Panc1 (cell line): ENCODE results near the gene TSPY2.
"Not testable (repeated sequence)": the region's sequence is repeated elsewhere in the genome, so short reads cannot be mapped to it uniquely, and the experiment has no call there.

ENCODE experiments used
- POLR2AphosphoS5 ChIP-seq: IDR thresholded peaks from 2 replicates; pipeline ENCODE4 v1.6.1; 2012; ENCODE audit warnings: mild to moderate bottlenecking, low read depth, low read length, moderate library complexity
- TF ChIP-seq, protein P1 (sequence below), 2 experiments: IDR thresholded peaks; 2 replicates each; pipeline ENCODE4 v1.6.1; 2011 to 2012; ENCODE audit warnings: low read depth in 2 of 2, control low read depth in 1 of 2, low read length in 1 of 2, mild to moderate bottlenecking in 1 of 2, moderate library complexity in 1 of 2; ENCODE audit not compliant: insufficient read depth in 1 of 2
- TF ChIP-seq, protein P2 (sequence below): fragments of 450-650 bp; IDR thresholded peaks from 2 replicates; pipeline ENCODE4 v1.5.1; 2017; ENCODE audit warnings: mild to moderate bottlenecking

DNA sequence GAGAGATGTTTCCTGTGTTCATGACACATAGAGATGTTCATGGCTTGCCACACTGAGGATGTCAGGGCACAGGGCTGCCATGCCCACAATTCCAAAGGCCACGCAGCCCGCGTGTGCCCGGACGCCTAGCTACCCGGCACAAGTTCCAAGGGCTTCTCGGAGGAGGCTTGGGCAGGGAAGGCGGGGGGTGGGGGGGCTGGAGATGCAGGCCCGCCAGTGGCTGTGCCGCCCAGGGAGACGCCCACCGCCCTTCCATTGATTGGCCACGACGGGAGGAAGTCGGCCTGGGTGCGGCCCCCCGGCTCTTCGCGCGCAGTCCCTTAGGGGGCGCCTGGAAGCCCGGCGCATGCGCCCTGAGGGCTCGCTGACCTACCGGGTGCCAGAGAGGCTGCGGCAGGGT, at the start of gene TSPY2:
- TF ChIP-seq, protein P1, sequence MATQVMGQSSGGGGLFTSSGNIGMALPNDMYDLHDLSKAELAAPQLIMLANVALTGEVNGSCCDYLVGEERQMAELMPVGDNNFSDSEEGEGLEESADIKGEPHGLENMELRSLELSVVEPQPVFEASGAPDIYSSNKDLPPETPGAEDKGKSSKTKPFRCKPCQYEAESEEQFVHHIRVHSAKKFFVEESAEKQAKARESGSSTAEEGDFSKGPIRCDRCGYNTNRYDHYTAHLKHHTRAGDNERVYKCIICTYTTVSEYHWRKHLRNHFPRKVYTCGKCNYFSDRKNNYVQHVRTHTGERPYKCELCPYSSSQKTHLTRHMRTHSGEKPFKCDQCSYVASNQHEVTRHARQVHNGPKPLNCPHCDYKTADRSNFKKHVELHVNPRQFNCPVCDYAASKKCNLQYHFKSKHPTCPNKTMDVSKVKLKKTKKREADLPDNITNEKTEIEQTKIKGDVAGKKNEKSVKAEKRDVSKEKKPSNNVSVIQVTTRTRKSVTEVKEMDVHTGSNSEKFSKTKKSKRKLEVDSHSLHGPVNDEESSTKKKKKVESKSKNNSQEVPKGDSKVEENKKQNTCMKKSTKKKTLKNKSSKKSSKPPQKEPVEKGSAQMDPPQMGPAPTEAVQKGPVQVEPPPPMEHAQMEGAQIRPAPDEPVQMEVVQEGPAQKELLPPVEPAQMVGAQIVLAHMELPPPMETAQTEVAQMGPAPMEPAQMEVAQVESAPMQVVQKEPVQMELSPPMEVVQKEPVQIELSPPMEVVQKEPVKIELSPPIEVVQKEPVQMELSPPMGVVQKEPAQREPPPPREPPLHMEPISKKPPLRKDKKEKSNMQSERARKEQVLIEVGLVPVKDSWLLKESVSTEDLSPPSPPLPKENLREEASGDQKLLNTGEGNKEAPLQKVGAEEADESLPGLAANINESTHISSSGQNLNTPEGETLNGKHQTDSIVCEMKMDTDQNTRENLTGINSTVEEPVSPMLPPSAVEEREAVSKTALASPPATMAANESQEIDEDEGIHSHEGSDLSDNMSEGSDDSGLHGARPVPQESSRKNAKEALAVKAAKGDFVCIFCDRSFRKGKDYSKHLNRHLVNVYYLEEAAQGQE (IDR thresholded peaks at IDR 0.05; ENCODE audit: insufficient read depth in 1 of 2, low read depth in 2 of 2, low read length in 1 of 2): not testable (repeated sequence)
- TF ChIP-seq, protein P2, sequence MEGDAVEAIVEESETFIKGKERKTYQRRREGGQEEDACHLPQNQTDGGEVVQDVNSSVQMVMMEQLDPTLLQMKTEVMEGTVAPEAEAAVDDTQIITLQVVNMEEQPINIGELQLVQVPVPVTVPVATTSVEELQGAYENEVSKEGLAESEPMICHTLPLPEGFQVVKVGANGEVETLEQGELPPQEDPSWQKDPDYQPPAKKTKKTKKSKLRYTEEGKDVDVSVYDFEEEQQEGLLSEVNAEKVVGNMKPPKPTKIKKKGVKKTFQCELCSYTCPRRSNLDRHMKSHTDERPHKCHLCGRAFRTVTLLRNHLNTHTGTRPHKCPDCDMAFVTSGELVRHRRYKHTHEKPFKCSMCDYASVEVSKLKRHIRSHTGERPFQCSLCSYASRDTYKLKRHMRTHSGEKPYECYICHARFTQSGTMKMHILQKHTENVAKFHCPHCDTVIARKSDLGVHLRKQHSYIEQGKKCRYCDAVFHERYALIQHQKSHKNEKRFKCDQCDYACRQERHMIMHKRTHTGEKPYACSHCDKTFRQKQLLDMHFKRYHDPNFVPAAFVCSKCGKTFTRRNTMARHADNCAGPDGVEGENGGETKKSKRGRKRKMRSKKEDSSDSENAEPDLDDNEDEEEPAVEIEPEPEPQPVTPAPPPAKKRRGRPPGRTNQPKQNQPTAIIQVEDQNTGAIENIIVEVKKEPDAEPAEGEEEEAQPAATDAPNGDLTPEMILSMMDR: not testable (repeated sequence)
- not testable (repeated sequence) for TF ChIP-seq POLR2AphosphoS5
